ENCODE measurements around the gene TMC6. TPM values are rescaled to one million over a fixed set of nuclear protein-coding genes. Genes with fewer than 3 reads are reported as not detected.

TMC6 gene
- total and polyA plus RNA-seq, 2 of the 4 experiments (the other 2 are of a cell fraction) = 0.19 TPM; not detected in 1

Small RNA genes within 50 kb of the gene (microRNA-seq; reads per million reads assigned to microRNA genes)
- gene RNU6-625P (ENCODE audit: insufficient read depth, insufficient read length) = not detected

Small RNA genes within 50 kb of the gene (small RNA-seq; reads per million reads assigned to genes)
- 0 reads per million in 5 experiments for gene RNU6-625P

Other genes with a start within 250 kb of the TMC6 start
- 2.7 and 3.6 TPM in 2 replicates for gene TNRC6C, start 170.1 kb downstream of the TMC6 start, total RNA-seq (2012; rRNA removed)
- gene TNRC6C, start 170.1 kb downstream of the TMC6 start, polyA plus RNA-seq (2012; rRNA removed) = 1.6 and 1.9 TPM in 2 replicates
- gene TMC8, start 2.0 kb upstream of the TMC6 start, total RNA-seq (2012; rRNA removed) = not detected in 2 replicates
- not detected in 2 replicates for gene TMC8, start 2.0 kb upstream of the TMC6 start, polyA plus RNA-seq (2012; rRNA removed)
- gene C17orf99, start 17.6 kb upstream of the TMC6 start, total RNA-seq (2012; rRNA removed) = not detected in 2 replicates
- not detected in 2 replicates for gene C17orf99, start 17.6 kb upstream of the TMC6 start, polyA plus RNA-seq (2012; rRNA removed)
- 11.1 and 14.7 TPM in 2 replicates for gene SYNGR2, start 39.8 kb upstream of the TMC6 start, total RNA-seq (2012; rRNA removed)
- 63.1 and 77.3 TPM in 2 replicates for gene SYNGR2, start 39.8 kb upstream of the TMC6 start, polyA plus RNA-seq (2012; rRNA removed)
- gene TK1, start 58.3 kb upstream of the TMC6 start, total RNA-seq (2012; rRNA removed) = 109 and 219 TPM in 2 replicates
- gene TK1, start 58.3 kb upstream of the TMC6 start, polyA plus RNA-seq (2012; rRNA removed) = 150 and 181 TPM in 2 replicates
- gene AFMID, start 58.6 kb upstream of the TMC6 start, total RNA-seq (2012; rRNA removed) = 45.5 and 65.1 TPM in 2 replicates
- gene AFMID, start 58.6 kb upstream of the TMC6 start, polyA plus RNA-seq (2012; rRNA removed) = 29.9 and 41.0 TPM in 2 replicates
- 52.7 and 53.6 TPM in 2 replicates for gene BIRC5, start 85.5 kb upstream of the TMC6 start, total RNA-seq (2012; rRNA removed)
- 16.6 and 19.5 TPM in 2 replicates for gene BIRC5, start 85.5 kb upstream of the TMC6 start, polyA plus RNA-seq (2012; rRNA removed)
- not detected in 2 replicates for gene TMEM235, start 102.9 kb upstream of the TMC6 start, total RNA-seq (2012; rRNA removed)
- gene TMEM235, start 102.9 kb upstream of the TMC6 start, polyA plus RNA-seq (2012; rRNA removed) = not detected in 2 replicates
- 19.7 and 19.9 TPM in 2 replicates for gene SOCS3, start 231.3 kb upstream of the TMC6 start, total RNA-seq (2012; rRNA removed)
- 18.3 and 19.2 TPM in 2 replicates for gene SOCS3, start 231.3 kb upstream of the TMC6 start, polyA plus RNA-seq (2012; rRNA removed)
- gene PGS1, start 249.9 kb upstream of the TMC6 start, total RNA-seq (2012; rRNA removed) = 14.4 and 18.5 TPM in 2 replicates
- 35.5 and 43.2 TPM in 2 replicates for gene PGS1, start 249.9 kb upstream of the TMC6 start, polyA plus RNA-seq (2012; rRNA removed)

All from IMR-90 (cell line).